ENCODE data around the gene MYO6.
"Not testable (repeated sequence)": the region's sequence is repeated elsewhere in the genome, so short reads cannot be mapped to it uniquely, and the experiment has no call there.

The MYO6 gene

DNA sequence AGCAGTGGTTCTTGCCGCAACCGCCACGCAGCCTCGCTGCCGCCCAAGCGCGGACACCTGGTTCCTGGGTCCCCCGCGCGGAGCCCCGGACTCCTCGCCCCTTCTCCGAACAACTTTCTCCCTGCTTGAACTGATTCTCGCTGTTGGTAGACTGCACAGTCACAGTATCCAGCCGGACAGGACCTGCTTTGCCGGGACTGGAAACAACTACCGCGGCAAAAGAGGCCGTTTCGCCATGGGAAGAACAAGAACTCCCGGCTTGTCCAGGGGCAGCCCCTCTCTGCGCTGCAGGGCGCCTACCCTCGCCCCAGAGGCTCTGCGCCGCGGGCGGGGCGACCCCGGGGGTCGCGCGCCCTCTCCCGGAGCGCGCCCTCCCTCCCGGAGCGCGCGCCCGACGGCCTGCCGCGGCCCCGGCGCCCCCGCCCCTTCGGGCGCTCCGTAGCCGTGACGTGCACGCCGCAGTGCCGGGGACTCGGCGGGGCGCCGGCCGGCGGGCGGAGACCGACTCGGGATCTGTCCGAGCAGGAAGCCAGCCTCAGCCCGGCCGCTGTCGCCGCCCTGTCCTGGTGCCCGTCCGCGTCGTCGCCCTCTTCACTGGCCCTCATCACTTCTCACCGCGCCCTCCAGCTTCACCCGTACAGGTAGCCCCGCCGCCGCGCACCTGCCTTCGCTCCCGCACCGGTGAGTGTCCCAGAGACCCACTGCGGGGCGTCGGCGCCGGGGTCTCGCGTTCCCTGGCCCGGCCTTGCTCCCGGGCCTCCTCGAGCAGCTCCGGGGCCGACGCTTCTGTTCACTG, at the start of gene MYO6:
MYO6 (plus strand) TSS at position 497 of the 796 bp plus-strand sequence. CDS start 68,309 bp downstream, outside the sequence.
- DNase-seq (ENCODE audit: low read depth), result no peak

DNA sequence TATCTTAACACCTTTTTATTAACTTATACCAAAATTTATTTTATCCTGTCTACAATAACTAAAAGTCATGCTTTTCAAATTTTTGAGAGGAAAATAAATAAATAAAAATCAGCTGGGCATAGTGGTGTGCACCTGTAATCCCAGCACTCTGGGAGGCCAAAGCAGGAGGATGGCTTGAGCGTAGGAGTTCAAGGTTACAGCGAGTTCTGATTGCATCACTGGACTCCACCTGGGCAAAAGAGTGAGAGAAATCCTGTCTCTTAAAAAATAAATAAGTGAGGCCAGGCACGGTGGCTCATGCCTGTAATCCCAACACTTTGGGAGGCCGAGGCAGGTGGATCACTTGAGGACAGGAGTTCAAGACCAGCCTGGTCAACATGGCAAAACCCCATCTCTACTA, 40.7 kb upstream of the MYO6 start:
- not testable (repeated sequence) for DNase-seq (ENCODE audit: low read depth)

DNA sequence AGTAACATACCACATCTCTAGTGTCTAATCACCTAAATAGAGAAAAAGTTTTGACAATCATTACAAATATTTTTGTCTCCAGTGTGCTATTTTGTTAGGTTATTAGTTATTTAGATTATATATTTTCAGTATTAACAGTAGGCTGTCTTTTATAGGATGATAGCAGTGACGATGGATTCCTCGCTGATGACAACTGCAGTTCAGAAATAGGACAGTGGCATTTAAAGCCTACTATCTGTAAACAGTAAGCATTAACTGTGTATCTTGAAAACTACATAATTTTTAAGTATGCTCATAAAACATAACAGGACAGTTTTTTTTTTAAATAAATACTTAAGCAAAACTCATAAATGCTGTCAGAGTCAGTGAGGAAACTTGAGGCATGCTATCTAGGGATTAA, 37.9 kb upstream of the MYO6 start:
- no peak for DNase-seq (ENCODE audit: low read depth)

DNA sequence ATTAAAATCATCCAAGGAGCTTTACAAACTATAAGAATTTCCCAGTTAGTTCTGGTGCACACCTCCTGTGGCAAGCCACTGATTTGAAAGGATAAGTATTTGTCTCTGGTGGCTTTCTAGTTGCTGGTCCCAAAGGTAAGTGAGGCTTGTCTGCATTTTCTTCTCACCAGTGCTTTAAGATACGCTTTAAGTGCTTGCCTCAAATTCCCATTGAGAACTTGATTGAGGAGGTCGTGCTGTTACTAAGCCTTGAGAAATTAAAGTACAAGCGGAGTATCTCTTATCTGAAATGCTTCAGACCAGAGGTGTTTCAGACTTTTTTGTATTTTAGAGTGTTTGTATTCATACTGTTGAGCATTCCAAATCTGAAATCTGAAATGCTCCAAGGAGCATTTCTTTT, 29.9 kb upstream of the MYO6 start:
- no peak for DNase-seq (ENCODE audit: low read depth)

DNA sequence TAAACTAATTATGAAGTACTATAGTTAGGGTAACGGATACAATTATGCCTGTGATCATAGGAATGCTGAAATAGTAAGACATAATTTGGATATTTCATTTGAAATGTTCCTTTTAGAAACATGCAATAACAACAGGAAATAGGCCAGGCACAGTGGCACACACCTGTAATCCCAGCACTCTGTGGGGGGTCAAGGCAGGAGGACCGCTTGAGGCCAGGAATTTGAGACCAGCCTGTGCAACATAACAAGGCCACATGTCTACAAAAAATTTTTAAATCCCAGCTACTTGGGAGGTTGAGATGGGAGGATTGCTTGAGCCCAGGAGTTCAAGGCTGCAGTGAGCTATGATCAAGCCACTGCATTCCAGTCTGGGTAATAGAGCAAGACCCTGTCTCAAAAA, 25.7 kb upstream of the MYO6 start:
- no peak for DNase-seq (ENCODE audit: low read depth)

DNA sequence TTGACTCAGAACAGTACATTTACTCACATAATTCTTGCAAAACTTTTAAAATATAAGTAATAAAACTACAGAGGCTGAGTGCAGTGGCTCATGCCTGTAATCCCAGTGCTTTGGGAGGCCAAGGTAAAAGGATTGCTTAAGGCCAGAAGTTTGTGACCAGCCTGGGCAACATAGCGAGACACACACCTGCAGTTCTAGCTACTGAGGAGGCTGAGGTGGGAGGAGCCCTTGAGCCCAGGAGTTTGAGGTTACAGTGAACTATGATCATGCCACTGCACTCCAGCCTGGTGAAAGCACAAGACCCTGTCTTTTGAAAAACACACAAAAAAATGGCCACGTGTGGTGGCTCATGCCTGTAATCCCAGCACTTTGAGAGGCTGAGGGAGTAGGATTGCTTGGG, 21.8 kb upstream of the MYO6 start:
- no peak for DNase-seq (ENCODE audit: low read depth)

DNA sequence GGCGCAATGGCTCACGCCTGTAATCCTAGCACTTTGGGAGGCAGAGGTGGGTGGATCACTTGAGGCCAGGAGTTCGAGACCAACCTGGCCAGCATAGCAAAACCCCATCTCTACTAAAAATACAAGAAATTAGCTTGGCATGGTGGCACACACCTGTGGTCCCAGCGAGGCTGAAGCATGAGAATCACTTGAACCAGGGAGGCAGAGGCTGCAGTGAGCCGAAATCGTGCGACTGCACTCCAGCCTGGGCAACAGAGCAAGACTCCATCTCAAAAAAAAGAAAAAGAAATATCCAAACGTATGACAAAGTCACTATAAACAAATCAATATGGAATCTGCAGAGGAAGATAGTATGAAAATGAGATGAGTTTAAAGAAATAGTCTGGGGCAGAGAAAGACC, 18.0 kb upstream of the MYO6 start:
- not testable (repeated sequence) for DNase-seq (ENCODE audit: low read depth)

DNA sequence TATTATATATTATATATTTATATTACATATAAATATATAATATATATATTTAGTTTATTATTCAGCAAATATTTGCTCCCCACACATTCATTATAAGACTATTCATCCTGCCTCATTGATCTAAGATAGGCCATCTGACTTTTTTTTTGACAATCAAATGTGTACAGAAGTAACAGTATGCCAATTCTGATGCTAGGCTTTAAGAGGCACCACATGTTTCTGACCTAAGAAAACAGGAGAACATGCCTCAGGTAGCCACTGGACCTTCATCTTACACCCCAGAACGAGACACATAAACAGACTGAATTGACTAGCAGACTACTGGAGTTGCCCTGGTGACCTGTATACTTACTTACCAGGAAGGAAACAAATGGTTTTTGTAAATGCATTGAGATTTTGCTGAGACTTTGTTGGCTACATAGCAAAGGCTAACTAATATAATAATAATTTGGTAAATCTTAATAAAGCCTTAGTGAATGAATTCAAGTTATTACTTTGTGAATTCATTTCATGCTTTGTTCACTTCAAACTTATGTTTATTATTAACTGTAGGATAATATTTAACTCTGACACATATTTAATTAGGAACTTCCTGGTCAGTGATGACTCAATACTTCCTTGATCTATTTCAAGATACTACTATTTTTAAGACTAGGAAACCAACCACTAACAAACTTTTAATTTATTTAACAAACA, 13.4 kb upstream of the MYO6 start:
- no peak for DNase-seq (ENCODE audit: low read depth)

DNA sequence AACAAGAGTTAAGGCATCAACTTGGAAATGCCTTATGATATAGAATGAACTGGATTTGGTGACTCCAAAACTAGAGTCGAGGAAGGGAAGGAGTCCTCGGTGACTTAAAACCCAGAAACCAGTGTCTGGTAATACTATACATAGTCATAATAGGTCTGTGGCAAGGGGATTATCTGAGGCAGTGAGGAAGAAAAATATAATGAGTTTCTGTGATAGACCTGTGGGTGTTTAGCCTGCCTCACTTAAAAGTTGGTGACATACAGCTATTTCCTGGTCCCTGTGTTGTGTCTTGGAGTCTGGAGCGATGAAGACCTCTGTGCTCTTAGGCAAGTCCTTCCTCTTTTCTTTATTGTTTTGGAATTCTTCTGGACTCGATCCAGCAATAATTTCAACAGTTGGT, 5.1 kb upstream of the MYO6 start:
- no peak for DNase-seq (ENCODE audit: low read depth)

DNA sequence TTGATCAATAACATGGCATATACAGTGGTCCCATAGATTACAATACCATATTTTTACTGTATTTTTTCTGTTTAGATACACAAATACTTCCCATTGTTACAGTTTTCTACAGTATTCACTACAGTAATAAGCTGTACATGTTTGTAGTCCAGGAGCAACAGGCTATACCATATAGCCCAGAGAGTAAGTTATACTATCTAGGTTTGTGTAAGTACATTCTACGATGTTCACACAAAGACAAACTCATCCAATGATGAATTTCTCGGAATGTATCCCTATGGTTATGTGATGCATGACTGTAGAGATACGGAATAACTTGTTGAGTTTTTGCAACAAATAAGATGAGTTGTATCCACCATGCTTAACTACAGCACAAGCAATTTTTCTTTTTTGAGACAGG, 3.6 kb upstream of the MYO6 start:
- no peak for DNase-seq (ENCODE audit: low read depth)

DNA sequence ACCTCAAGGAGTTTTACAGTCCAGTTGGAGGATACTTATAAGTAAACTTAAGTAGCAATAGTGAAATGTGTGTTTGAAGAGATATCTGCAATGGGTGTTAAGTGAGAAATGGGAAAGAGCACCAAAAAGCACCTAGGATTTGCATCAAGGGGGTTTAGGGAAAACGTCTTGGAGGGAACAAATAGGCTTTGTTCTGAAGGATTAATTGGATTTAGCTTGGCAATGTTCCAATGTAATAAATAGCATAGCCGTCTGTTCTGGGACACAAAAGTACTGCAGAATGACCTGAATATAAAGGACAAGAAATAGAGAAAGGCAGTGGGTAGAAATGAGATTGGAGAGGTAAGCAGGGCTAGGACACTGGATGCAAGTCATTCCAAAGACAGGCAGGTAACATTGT, 2.8 kb upstream of the MYO6 start:
- DNase-seq (ENCODE audit: low read depth), result no peak

DNA sequence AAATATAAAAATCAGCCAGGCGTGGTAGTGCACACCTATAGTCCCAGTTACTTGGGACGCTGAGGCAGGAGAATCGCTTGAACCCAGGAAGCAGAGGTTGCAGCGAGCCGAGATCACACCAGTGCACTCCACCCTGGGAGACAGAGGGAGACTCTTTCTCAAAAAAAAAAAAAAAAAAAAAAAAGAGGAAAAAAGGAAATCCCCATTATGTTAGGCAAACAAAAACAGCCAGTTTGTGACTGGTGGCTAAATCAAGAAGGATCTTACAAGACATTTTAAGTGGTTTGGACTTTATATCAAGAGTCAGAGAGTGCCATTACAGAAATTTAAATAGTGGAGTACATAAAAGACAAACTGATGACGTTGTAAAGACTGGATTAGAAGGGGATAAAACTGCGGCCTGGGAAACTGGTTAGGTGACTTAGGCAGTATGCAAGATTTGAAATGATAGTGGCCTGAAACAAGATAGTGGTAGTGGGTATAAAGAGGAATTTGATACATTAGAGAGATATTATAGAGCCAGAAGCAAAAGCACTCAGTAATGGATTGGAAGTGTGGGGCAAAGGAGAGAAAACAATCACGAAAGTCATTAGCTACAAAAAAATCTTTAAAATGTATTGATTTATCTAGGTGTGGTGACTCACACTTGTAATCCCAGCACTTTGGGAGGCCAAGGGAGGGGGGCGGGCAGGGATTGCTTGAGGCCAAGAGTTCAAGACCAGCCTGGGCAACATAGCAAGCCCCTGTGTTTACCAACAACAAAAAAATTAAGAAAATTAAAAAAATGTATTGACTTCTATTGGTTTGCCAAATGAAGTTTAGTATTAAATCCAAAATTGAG, 1.7 kb upstream of the MYO6 start:
- DNase-seq (ENCODE audit: low read depth), result no peak

DNA sequence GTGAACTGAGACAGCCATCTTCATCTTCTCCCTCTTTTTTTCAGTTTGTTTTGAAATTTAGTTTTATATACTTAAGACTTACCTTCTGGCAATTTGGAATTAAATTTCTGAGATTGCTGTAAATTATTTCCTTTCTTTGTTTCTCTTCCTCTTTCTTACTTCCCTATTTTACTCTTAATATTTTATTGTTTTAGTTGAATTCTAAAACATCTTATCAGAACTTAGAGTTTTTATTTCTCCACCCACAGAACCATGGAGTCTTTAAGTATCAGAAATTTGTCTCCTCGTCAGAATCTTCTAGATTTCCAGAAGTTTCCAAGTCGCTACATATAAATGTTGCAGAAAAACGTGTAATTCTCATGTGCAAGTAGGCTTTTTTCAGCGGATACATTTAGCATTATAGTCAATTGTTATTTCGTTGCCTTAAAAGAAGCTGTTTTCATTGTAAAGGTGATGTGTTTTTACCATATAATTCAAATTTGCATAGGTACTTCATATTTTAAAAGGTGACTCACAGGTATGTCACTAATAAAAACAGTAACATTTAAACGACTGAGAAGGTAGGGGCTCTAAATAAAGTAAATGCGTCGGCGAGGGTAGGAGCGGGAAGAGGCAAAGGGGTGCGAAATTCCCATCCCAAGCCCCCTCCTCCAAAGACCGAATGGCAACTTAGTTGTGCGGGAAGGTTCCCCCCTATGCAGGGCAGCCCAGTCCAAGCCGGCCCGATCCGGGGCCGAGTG, 866 bp upstream of the MYO6 start:
- DNase-seq (ENCODE audit: low read depth), result no peak

DNA sequence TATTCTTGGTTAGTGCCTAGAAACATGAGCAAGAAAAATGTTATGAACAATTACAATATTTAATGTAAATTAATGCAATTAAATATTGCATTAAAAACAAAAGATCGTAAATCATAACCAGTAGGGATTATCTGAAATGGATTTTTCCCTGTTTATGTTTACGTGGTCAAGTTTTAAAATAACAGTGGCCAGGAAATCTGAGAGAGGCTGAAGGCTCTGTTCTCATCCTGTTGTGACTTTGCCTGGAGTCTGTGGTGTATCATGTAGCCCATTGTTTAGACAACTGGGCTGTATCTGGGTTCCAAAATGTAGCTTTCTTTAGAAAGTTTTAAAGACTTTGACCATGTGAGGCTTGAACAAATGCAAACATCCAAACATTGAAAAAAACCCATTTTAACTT, 2.4 kb downstream of the MYO6 start:
- DNase-seq (ENCODE audit: low read depth), result no peak

DNA sequence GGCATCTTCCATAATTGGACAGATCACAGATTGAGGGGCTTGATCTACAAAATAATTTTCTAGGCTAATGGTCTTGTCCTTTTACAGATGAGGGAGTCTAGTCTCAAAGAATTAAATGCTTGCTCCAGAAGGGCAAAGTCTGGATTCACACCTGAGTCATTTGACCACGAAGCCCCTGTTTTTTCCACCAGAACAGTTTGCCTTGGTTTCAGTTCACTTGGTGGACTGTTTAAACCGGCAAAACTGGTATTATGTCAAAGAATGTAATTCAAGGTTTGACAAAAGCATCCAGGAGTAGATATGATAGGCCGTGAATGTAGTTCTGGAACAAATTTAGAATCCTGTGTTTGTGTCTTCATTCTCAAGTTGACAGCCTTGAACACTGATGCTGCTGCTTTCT, 3.3 kb downstream of the MYO6 start:
- DNase-seq (ENCODE audit: low read depth), result no peak

DNA sequence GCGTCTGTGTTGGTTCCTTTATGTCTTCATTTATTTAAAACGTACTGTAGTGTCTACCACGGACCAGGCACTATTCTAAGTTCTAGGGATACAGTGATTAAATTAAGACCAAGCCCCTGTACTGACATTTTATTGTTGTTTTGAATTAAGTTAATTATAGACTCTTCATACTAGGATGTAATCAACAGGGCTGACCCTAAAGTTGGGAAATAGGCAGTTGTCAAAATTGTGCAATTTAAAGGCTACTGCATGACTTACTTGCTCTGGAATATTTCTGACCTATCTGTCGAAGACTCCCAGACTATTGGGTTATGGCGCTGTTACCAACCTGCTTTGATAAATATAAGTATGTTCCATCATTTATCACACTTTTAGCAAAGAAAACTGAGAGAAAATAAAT, 6.7 kb downstream of the MYO6 start:
- no peak for DNase-seq (ENCODE audit: low read depth)

DNA sequence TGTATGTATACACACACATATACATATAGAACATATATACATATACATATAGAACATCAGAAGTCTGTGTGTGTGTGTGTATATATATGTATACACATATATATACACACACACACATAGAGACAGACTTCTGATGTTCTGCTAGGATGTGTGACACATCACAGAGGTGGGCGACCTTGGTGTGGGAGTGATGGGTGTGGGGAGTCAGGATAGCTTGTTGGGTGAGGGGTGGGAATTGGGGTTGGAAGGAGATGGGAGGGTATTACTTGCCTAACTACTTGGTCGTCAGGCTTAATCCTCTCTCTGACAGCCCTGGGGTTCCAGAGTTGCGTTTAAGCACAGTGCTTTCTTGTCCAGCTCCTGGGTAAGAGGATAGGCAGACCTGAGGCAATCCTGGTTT, 8.3 kb downstream of the MYO6 start:
- DNase-seq (ENCODE audit: low read depth), result no peak

DNA sequence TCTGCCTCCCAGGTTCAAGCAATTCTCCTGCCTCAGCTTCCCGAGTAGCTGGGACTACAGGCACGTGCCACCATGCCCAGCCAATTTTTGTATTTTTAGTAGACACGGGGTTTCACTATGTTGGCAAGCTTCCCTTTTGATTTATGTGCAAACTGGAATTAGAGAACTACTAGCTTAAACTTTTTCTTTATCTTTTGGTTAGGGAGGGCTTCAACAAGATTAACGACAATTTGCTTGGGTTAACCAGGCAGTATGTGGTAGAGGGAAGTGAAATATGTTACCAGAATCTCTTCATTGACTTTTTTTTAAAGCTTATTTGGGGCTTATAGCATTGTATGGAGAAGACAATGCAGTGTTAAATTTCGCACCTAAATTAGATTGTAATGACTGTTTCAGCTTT, 9.0 kb downstream of the MYO6 start:
- no peak for DNase-seq (ENCODE audit: low read depth)

DNA sequence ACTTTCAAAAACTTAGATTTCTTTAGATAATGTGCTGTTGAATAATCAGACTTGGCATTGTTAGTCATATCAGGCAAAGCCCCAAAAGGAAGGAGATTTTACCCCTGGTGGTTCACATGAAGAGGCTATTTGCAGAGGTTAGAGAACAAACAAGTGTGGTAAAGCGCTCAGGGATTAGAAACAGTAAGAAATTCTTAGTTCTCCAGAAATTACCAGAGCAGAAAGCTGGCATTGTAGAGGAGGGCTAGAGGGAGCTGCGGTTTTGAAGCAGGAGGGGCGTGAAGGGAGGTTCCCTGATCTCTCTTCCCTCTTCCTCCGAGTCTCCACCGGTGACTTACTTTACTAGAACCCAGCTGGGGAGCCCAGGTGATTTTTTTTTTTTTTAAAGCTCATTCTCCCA, 10.2 kb downstream of the MYO6 start:
- DNase-seq (ENCODE audit: low read depth), result no peak

DNA sequence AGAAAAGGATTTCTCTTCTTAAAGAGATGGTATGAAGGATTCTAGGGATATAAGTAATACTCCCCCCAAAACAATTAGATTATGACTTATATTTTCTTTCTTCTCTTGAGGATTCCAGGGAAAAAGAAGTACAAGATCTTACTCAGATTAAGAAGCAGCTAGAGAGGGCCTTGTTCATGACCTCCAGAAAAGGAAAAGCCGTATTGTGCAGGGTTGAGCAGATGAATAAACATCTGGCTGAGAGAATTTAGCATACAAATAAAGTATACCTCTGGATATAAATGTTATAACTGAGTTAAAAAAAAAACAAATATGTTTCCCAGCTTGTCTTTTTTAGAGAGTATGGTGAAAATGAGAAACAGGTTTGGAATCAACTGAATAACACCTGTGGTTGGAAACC, 11.3 kb downstream of the MYO6 start:
- DNase-seq (ENCODE audit: low read depth), result no peak

DNA sequence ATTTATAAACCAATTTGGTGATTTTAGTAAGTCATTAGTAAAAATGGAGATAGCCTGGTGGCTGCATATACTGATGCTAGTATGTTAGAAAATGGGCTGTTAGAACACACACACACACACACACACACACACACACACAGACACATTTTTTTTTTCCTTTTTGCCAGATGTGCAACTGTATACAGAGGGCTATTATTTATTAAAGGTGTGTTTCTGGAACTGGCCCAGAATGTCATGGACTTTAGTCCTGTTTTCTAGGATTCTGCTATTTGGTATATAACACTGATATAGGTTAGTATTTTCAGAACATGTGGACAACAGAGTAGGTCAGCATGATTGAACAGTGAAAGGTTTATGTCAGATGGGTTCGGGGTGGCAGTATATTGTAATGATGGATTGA, 12.4 kb downstream of the MYO6 start:
- no peak for DNase-seq (ENCODE audit: low read depth)

DNA sequence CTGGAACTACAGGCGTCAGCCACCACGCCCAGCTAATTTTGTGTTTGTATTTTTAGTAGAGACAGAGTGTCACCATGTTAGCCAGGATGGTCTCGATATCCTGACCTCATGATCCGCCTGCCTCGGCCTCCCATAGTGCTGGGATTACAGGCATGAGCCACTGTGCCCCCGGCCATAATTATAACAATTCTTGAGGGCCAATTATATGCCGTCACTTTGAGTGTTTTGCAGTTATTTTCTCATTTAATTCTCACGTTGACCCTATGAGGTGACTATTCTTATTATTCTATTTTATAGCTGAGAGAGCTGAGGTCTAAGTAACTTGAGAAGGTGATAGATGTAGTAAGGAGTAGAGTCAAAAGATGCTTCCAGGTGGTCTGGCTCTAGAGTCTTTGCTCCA, 13.0 kb downstream of the MYO6 start:
- no peak for DNase-seq (ENCODE audit: low read depth)
